Measurements from ENCODE around the gene KRTAP9-2. TPM values are rescaled to one million over a fixed set of nuclear protein-coding genes. Genes with fewer than 3 reads are reported as not detected.
"Not testable (repeated sequence)": the region's sequence is repeated elsewhere in the genome, so short reads cannot be mapped to it uniquely, and the experiment has no call there.

KRTAP9-2 gene
- total RNA-seq, 1 donor from 2014 or later = not detected

GRCh38 chr17:41226051-41226450, 397 bp upstream of the KRTAP9-2 start:
- TF ChIP-seq CTCF (IDR thresholded peaks at IDR 0.05) = no peak
- DNase-seq (no peak), ATAC-seq (ENCODE audit: low read depth) (no peak)
- peaks cover 2% of the 10 kb centered on the region for H3K4me1 Mint-ChIP-seq
- ChIA-PET POLR2A (no interaction called here), CTCF (no interaction called here)
- H3K9me3 Mint-ChIP-seq = no peaks in the 10 kb centered on the region
- H3K27ac Mint-ChIP-seq = no peak overlapping the region
- H3K36me3 Mint-ChIP-seq (ENCODE audit: low read depth) = no peaks in the 10 kb centered on the region
- H3K27me3 Mint-ChIP-seq = peaks cover 21% of the 10 kb centered on the region
- H3K4me3 Mint-ChIP-seq = no peak overlapping the region
- intact Hi-C loops (cut with micrococcal nuclease) = no loop called here

- intact Hi-C loops (cut with micrococcal nuclease) = no loop called here
- Mint-ChIP-seq H3K4me1 (peaks cover 2% of the 10 kb centered on the region), H3K27ac (no peak overlapping the region), H3K9me3 (no peaks in the 10 kb centered on the region), H3K36me3 (ENCODE audit: low read depth) (no peaks in the 10 kb centered on the region), H3K27me3 (peaks cover 20% of the 10 kb centered on the region), H3K4me3 (no peak overlapping the region)
- ChIA-PET POLR2A (no interaction called here), CTCF (no interaction called here)
- ATAC-seq (ENCODE audit: low read depth) (no peak), DNase-seq (no peak)
- no peak for TF ChIP-seq CTCF (IDR thresholded peaks at IDR 0.05)
Measured at GRCh38 chr17:41230094-41230493, 3.6 kb downstream of the KRTAP9-2 start.

- Mint-ChIP-seq H3K9me3 (no peaks in the 10 kb centered on the region), H3K4me3 (no peak overlapping the region), H3K27ac (no peak overlapping the region), H3K27me3 (peaks cover 23% of the 10 kb centered on the region), H3K4me1 (peaks cover 2% of the 10 kb centered on the region), H3K36me3 (ENCODE audit: low read depth) (no peaks in the 10 kb centered on the region)
- DNase-seq (no peak), ATAC-seq (ENCODE audit: low read depth) (no peak)
- intact Hi-C loops (cut with micrococcal nuclease) = no loop called here
- ChIA-PET CTCF (no interaction called here), POLR2A (no interaction called here)
- TF ChIP-seq CTCF (IDR thresholded peaks at IDR 0.05) = no peak
Measured at GRCh38 chr17:41231731-41232130, 5.3 kb downstream of the KRTAP9-2 start.

- intact Hi-C loops (cut with micrococcal nuclease); H3K36me3 Mint-ChIP-seq (ENCODE audit: low read depth); H3K4me1 Mint-ChIP-seq; H3K4me3 Mint-ChIP-seq; H3K9me3 Mint-ChIP-seq; H3K27ac Mint-ChIP-seq; POLR2A ChIA-PET; DNase-seq; ATAC-seq (ENCODE audit: low read depth); CTCF ChIA-PET: not testable (repeated sequence)
- H3K27me3 Mint-ChIP-seq = peaks cover 27% of the 10 kb centered on the region
Measured at GRCh38 chr17:41232399-41233105, 6.1 kb downstream of the KRTAP9-2 start, which contains the start of gene KRTAP9-3. TSS of gene KRTAP9-3 (plus strand) at chr17:41232449. CDS start at chr17:41232502, 53 bp downstream.

- ATAC-seq (ENCODE audit: low read depth); H3K4me3 Mint-ChIP-seq; H3K27ac Mint-ChIP-seq; H3K9me3 Mint-ChIP-seq; DNase-seq; CTCF ChIA-PET; intact Hi-C loops (cut with micrococcal nuclease); H3K36me3 Mint-ChIP-seq (ENCODE audit: low read depth); POLR2A ChIA-PET; H3K4me1 Mint-ChIP-seq: not testable (repeated sequence)
- H3K27me3 Mint-ChIP-seq = peaks cover 33% of the 10 kb centered on the region
Measured at GRCh38 chr17:41237116-41237515, 10.7 kb downstream of the KRTAP9-2 start.

GRCh38 chr17:41237949-41238437, 11.5 kb downstream of the KRTAP9-2 start, which contains the start of gene KRTAP9-8:
TSS of gene KRTAP9-8 (plus strand) at chr17:41237999. CDS start at chr17:41238052, 53 bp downstream.
- intact Hi-C loops (cut with micrococcal nuclease); DNase-seq; H3K4me3 Mint-ChIP-seq; H3K4me1 Mint-ChIP-seq; H3K9me3 Mint-ChIP-seq; H3K27ac Mint-ChIP-seq; POLR2A ChIA-PET; CTCF ChIA-PET; ATAC-seq (ENCODE audit: low read depth); H3K36me3 Mint-ChIP-seq (ENCODE audit: low read depth): not testable (repeated sequence)
- H3K27me3 Mint-ChIP-seq = peaks cover 32% of the 10 kb centered on the region

- CTCF ChIA-PET = not testable (repeated sequence)
Measured at GRCh38 chr17:41246995-41247787, 20.7 kb downstream of the KRTAP9-2 start.

GRCh38 chr17:41249637-41250240, 23.3 kb downstream of the KRTAP9-2 start, which contains the start of gene KRTAP9-4:
TSS of gene KRTAP9-4 (plus strand) at chr17:41249687. CDS start at chr17:41249721, 34 bp downstream.
- POLR2A ChIA-PET; DNase-seq; H3K4me3 Mint-ChIP-seq; CTCF ChIA-PET; H3K9me3 Mint-ChIP-seq; ATAC-seq (ENCODE audit: low read depth); H3K36me3 Mint-ChIP-seq (ENCODE audit: low read depth); H3K27ac Mint-ChIP-seq; H3K27me3 Mint-ChIP-seq; H3K4me1 Mint-ChIP-seq: not testable (repeated sequence)
- intact Hi-C loops (cut with micrococcal nuclease) = loop anchor here (2.0 kb wide), 1 partner anchor 67 kb away; no protein-coding TSS in a partner anchor

More at GRCh38 chr17:41246995-41247787, 20.7 kb downstream of the KRTAP9-2 start:
- H3K4me1 Mint-ChIP-seq; H3K27me3 Mint-ChIP-seq; DNase-seq; H3K36me3 Mint-ChIP-seq (ENCODE audit: low read depth); H3K4me3 Mint-ChIP-seq; intact Hi-C loops (cut with micrococcal nuclease); ATAC-seq (ENCODE audit: low read depth); H3K27ac Mint-ChIP-seq; POLR2A ChIA-PET; H3K9me3 Mint-ChIP-seq: not testable (repeated sequence)
